Activated naive CD4-positive, alpha-beta T cell treated with anti-CD3 and anti-CD28 coated beads for 36 hours (primary cell): ENCODE results near the gene CHRNB1. TPM values are rescaled to one million over a fixed set of nuclear protein-coding genes. Genes with fewer than 3 reads are reported as not detected.
A peak's percentile ranks its signal among the peaks of the same experiment; 100 is the strongest.

Experiments used
- CTCF ChIA-PET: fragments of 350-600 bp; sonication (Branson Sonifier 250); formaldehyde crosslinking; loops from one replicate; lab custom pipeline; 2021; ENCODE audit warnings: antibody characterized with exemption; lab: Charles Lee
- DNase-seq: peaks from one replicate; pipeline ENCODE4 v3.0.0-alpha.2; 2020
- H3K27ac Mint-ChIP-seq: one replicate; pipeline ENCODE4 v1.8.0; 2021; ENCODE audit warnings: mild to moderate bottlenecking, mixed read lengths
- H3K27me3 Mint-ChIP-seq: one replicate; pipeline ENCODE4 v1.8.0; 2021; ENCODE audit warnings: low read depth, mixed read lengths
- H3K36me3 Mint-ChIP-seq: one replicate; pipeline ENCODE4 v1.8.0; 2021; ENCODE audit warnings: low read depth, mixed read lengths
- H3K4me1 Mint-ChIP-seq: one replicate; pipeline ENCODE4 v1.8.0; 2021; ENCODE audit warnings: low read depth, mixed read lengths
- H3K4me3 Mint-ChIP-seq: one replicate; pipeline ENCODE4 v1.8.0; 2021; ENCODE audit warnings: mild to moderate bottlenecking, moderate library complexity, mixed read lengths
- H3K9me3 Mint-ChIP-seq: one replicate; pipeline ENCODE4 v1.8.0; 2021; ENCODE audit warnings: mixed read lengths
- intact Hi-C: fragments of 100-400 bp; cut with micrococcal nuclease; formaldehyde crosslinking; loops from one replicate; pipeline ENCODE4 v1.15.1; 2023
- total RNA-seq, 2 experiments: library from RNA; stranded (reverse); gene quantifications; one replicate each; pipeline ENCODE4 v1.2.3, GENCODE V29; 2021

Gene CHRNB1
- total RNA-seq, 2 experiments from 2014 or later: 5.1 to 5.9 TPM

GRCh38 chr17:7440834-7441195 is 4.0 kb upstream of the CHRNB1 start:
- CTCF ChIA-PET: interaction anchor here (0.6 to 2.9 kb wide), 7 partner anchors 45 to 148 kb away, joined by 3 to 18 read pairs (median 3); no protein-coding TSS in a partner anchor
- intact Hi-C loops: no loop called here
- Mint-ChIP-seq H3K4me1 (peaks cover 52% of the 10 kb centered on the region), H3K27me3 (peaks cover 57% of the 10 kb centered on the region), H3K9me3 (no peaks in the 10 kb centered on the region), H3K36me3 (no peaks in the 10 kb centered on the region), H3K27ac (no peak overlapping the region), H3K4me3 (peak overlapping the region; percentile 78)
- DNase-seq: no peak

GRCh38 chr17:7441266-7441665 is 3.6 kb upstream of the CHRNB1 start:
- intact Hi-C loops: no loop called here
- no peaks in the 10 kb centered on the region for H3K9me3 Mint-ChIP-seq
- H3K27ac Mint-ChIP-seq: no peak overlapping the region
- peaks cover 60% of the 10 kb centered on the region for H3K27me3 Mint-ChIP-seq
- H3K4me3 Mint-ChIP-seq: no peak overlapping the region
- DNase-seq: no peak
- peaks cover 53% of the 10 kb centered on the region for H3K4me1 Mint-ChIP-seq
- no peaks in the 10 kb centered on the region for H3K36me3 Mint-ChIP-seq
- CTCF ChIA-PET: interaction anchor here (1.0 to 2.0 kb wide), 6 partner anchors 44 to 161 kb away, joined by 3 to 4 read pairs (median 3); no protein-coding TSS in a partner anchor

- H3K27ac Mint-ChIP-seq: no peak overlapping the region
- CTCF ChIA-PET: interaction anchor here (1.1 to 2.0 kb wide), 2 partner anchors 89 to 162 kb away, joined by 3 to 4 read pairs; no protein-coding TSS in a partner anchor
- no peaks in the 10 kb centered on the region for H3K9me3 Mint-ChIP-seq
- no peak for DNase-seq
- H3K4me1 Mint-ChIP-seq: peaks cover 52% of the 10 kb centered on the region
- intact Hi-C loops: no loop called here
- H3K36me3 Mint-ChIP-seq: peaks cover 1% of the 10 kb centered on the region
- H3K27me3 Mint-ChIP-seq: peaks cover 63% of the 10 kb centered on the region
- no peak overlapping the region for H3K4me3 Mint-ChIP-seq
Measured at GRCh38 chr17:7442142-7442541, 2.7 kb upstream of the CHRNB1 start.

GRCh38 chr17:7443499-7444485 is 1.1 kb upstream of the CHRNB1 start:
- peaks cover 4% of the 10 kb centered on the region for H3K36me3 Mint-ChIP-seq
- no peaks in the 10 kb centered on the region for H3K9me3 Mint-ChIP-seq
- H3K27ac Mint-ChIP-seq: no peak overlapping the region
- CTCF ChIA-PET: interaction anchor here (0.5 to 2.2 kb wide), 5 partner anchors 7 to 210 kb away, joined by 3 to 14 read pairs (median 4); partner anchors contain the start of gene SENP3
- H3K27me3 Mint-ChIP-seq: peaks cover 64% of the 10 kb centered on the region
- peaks cover 40% of the 10 kb centered on the region for H3K4me1 Mint-ChIP-seq
- H3K4me3 Mint-ChIP-seq: no peak overlapping the region
- no peak for DNase-seq
- intact Hi-C loops: no loop called here

- H3K9me3 Mint-ChIP-seq: no peaks in the 10 kb centered on the region
- peaks cover 55% of the 10 kb centered on the region for H3K27me3 Mint-ChIP-seq
- CTCF ChIA-PET: interaction anchor here (0.5 to 2.2 kb wide), 4 partner anchors 9 to 115 kb away, joined by 3 to 14 read pairs (median 4); no protein-coding TSS in a partner anchor
Measured at GRCh38 chr17:7445619-7445968, 733 bp downstream of the CHRNB1 start.

GRCh38 chr17:7448461-7448860 is 3.6 kb downstream of the CHRNB1 start:
- intact Hi-C loops: no loop called here

More at GRCh38 chr17:7445619-7445968, 733 bp downstream of the CHRNB1 start:
- H3K4me1 Mint-ChIP-seq: peaks cover 29% of the 10 kb centered on the region
- intact Hi-C loops: loop anchor here (1.0 kb wide), 1 partner anchor 8 kb away; no protein-coding TSS in a partner anchor
- peaks cover 5% of the 10 kb centered on the region for H3K36me3 Mint-ChIP-seq
- peak; percentile 53 for DNase-seq
- H3K4me3 Mint-ChIP-seq: peak overlapping the region; percentile 68
- H3K27ac Mint-ChIP-seq: no peak overlapping the region

GRCh38 chr17:7459961-7460545 is 15.2 kb downstream of the CHRNB1 start:
- Mint-ChIP-seq H3K27ac (no peak overlapping the region), H3K27me3 (no peaks in the 10 kb centered on the region), H3K4me1 (peaks cover 7% of the 10 kb centered on the region), H3K4me3 (no peak overlapping the region), H3K9me3 (no peaks in the 10 kb centered on the region), H3K36me3 (no peaks in the 10 kb centered on the region)
- intact Hi-C loops: no loop called here
- DNase-seq: no peak
- CTCF ChIA-PET: interaction anchor here (0.6 kb wide), 1 partner anchor 186 kb away, joined by 4 read pairs; no protein-coding TSS in a partner anchor

More at GRCh38 chr17:7448461-7448860, 3.6 kb downstream of the CHRNB1 start:
- Mint-ChIP-seq H3K27ac (no peak overlapping the region), H3K4me1 (peaks cover 29% of the 10 kb centered on the region), H3K36me3 (peaks cover 5% of the 10 kb centered on the region), H3K9me3 (no peaks in the 10 kb centered on the region), H3K4me3 (no peak overlapping the region), H3K27me3 (peaks cover 34% of the 10 kb centered on the region)
- CTCF ChIA-PET: interaction anchor here (1.9 kb wide), 1 partner anchor 112 kb away, joined by 4 read pairs; no protein-coding TSS in a partner anchor
- DNase-seq: no peak

- Mint-ChIP-seq H3K27me3 (no peaks in the 10 kb centered on the region), H3K4me3 (no peak overlapping the region), H3K27ac (no peak overlapping the region), H3K9me3 (no peaks in the 10 kb centered on the region), H3K4me1 (peaks cover 5% of the 10 kb centered on the region), H3K36me3 (peaks cover 2% of the 10 kb centered on the region)
- CTCF ChIA-PET: no interaction called here
- intact Hi-C loops: no loop called here
- DNase-seq: no peak
Measured at GRCh38 chr17:7460850-7461660, 16.2 kb downstream of the CHRNB1 start.

GRCh38 chr17:7462474-7463371 is 17.9 kb downstream of the CHRNB1 start:
- H3K36me3 Mint-ChIP-seq: peaks cover 3% of the 10 kb centered on the region
- H3K27me3 Mint-ChIP-seq: no peaks in the 10 kb centered on the region
- H3K4me3 Mint-ChIP-seq: no peak overlapping the region
- no peak for DNase-seq
- CTCF ChIA-PET: interaction anchor here (1.1 kb wide), 1 partner anchor 15 kb away, joined by 3 read pairs; no protein-coding TSS in a partner anchor
- no peak overlapping the region for H3K27ac Mint-ChIP-seq
- intact Hi-C loops: no loop called here
- peaks cover 5% of the 10 kb centered on the region for H3K4me1 Mint-ChIP-seq
- no peaks in the 10 kb centered on the region for H3K9me3 Mint-ChIP-seq

- Mint-ChIP-seq H3K4me1 (peaks cover 5% of the 10 kb centered on the region), H3K4me3 (no peak overlapping the region), H3K36me3 (peaks cover 3% of the 10 kb centered on the region), H3K27ac (no peak overlapping the region), H3K27me3 (no peaks in the 10 kb centered on the region), H3K9me3 (no peaks in the 10 kb centered on the region)
- intact Hi-C loops: no loop called here
- no peak for DNase-seq
- CTCF ChIA-PET: interaction anchor here (1.1 kb wide), 1 partner anchor 14 kb away, joined by 3 read pairs; no protein-coding TSS in a partner anchor
Measured at GRCh38 chr17:7463372-7463846, 18.5 kb downstream of the CHRNB1 start.

GRCh38 chr17:7464081-7464480 is 19.2 kb downstream of the CHRNB1 start:
- intact Hi-C loops: no loop called here
- DNase-seq: no peak
- Mint-ChIP-seq H3K27ac (no peak overlapping the region), H3K36me3 (peaks cover 3% of the 10 kb centered on the region), H3K4me3 (no peak overlapping the region), H3K4me1 (peaks cover 5% of the 10 kb centered on the region), H3K27me3 (no peaks in the 10 kb centered on the region), H3K9me3 (no peaks in the 10 kb centered on the region)
- CTCF ChIA-PET: no interaction called here
